HepG2 (cell line): ENCODE data around the gene BRIP1. TPM values are rescaled to one million over a fixed set of nuclear protein-coding genes. Genes with fewer than 3 reads are reported as not detected.

Source experiments
- ATAC-seq: fragments of 200-7000 bp; cut with Tn5 transposase; 3 replicates; pipeline ENCODE4 v1.9.1; 2020; ENCODE audit warnings: mild to moderate bottlenecking, moderate library complexity
- BruUV-seq: library from RNA; stranded (reverse); fragments of 400-500 nt; replicated peaks from 2 replicates; lab custom pipeline; 2021; lab: Mats Ljungman, UMichigan
- CTCF ChIA-PET: fragments of 300-600 bp; formaldehyde crosslinking; extraction: SDS; loops from one replicate; lab custom pipeline; 2021; ENCODE audit warnings: low total read pairs, inconsistent platforms, low intra/inter-chr PET ratio; lab: Yijun Ruan, JAX
- POLR2A ChIA-PET: fragments of 350-600 bp; sonication (Branson Sonifier 250); formaldehyde crosslinking; loops from one replicate; lab custom pipeline; 2020; ENCODE audit warnings: antibody characterized with exemption, inconsistent platforms; lab: Yijun Ruan, JAX
- DNase-seq: peaks from one replicate; pipeline ENCODE4 v3.0.0-alpha.2; 2015; ENCODE audit warnings: low spot score
- FAIRE-seq: peaks from 3 replicates; lab custom pipeline; 2011; peaks lifted over from hg19 to GRCh38; lab: Jason Lieb, UNC
- H2AFZ ChIP-seq: one replicate; pipeline ENCODE4 v1.6.1; 2011; ENCODE audit warnings: low read length, inconsistent platforms
- H3K27ac ChIP-seq: fragments of 300-600 bp; 3 replicates; pipeline ENCODE4 v1.8.0; 2011; ENCODE audit warnings: mixed run types, mild to moderate bottlenecking, mixed read lengths, low read length, inconsistent platforms; ENCODE audit not compliant: insufficient read depth; ENCODE audit errors: extremely low read length
- H3K27me3 ChIP-seq, 2 experiments: fragments of 200-600 bp in 1 of 2; 2 replicates in 1 of 2; 3 replicates in 1 of 2; pipeline versions ENCODE4 v1.6.0 to v1.8.0; 2011; ENCODE audit warnings: low read length in 2 of 2, mild to moderate bottlenecking in 2 of 2, moderate library complexity in 2 of 2, inconsistent platforms in 1 of 2; ENCODE audit not compliant: insufficient read depth in 2 of 2, control insufficient read depth in 1 of 2
- H3K36me3 ChIP-seq, 2 experiments: fragments of 200-600 bp in 1 of 2; replicated peaks in 1 of 2; 2 replicates in 1 of 2; 3 replicates in 1 of 2; pipeline versions ENCODE4 v1.5.1 to v1.8.0; 2011; ENCODE audit warnings: low read length in 2 of 2, inconsistent platforms in 1 of 2; ENCODE audit not compliant: insufficient read depth in 2 of 2, control insufficient read depth in 1 of 2
- H3K4me1 ChIP-seq: 2 replicates; pipeline ENCODE4 v1.5.1; 2012; ENCODE audit warnings: low read length, inconsistent platforms; ENCODE audit not compliant: insufficient read depth
- H3K4me2 ChIP-seq: 2 replicates; pipeline ENCODE4 v1.6.0; 2011; ENCODE audit warnings: low read depth, low read length, inconsistent platforms
- H3K4me3 ChIP-seq, 3 experiments: fragments of 200-600 bp in 1 of 3; sonication (generic), shearing (Covaris generic) in 1 of 3; replicated peaks in 1 of 3; 2 replicates each; pipeline ENCODE4 v1.5.1; 2011 to 2016; ENCODE audit warnings: low read length in 3 of 3, inconsistent platforms in 2 of 3, low read depth in 2 of 3, mild to moderate bottlenecking in 2 of 3, control low read depth in 1 of 3, mixed read lengths in 1 of 3; ENCODE audit not compliant: insufficient read depth in 1 of 3
- H3K79me2 ChIP-seq: one replicate; pipeline ENCODE4 v1.6.1; 2011; ENCODE audit warnings: low read length, inconsistent platforms; ENCODE audit not compliant: insufficient read depth
- H3K9ac ChIP-seq: 2 replicates; pipeline ENCODE4 v1.6.0; 2011; ENCODE audit warnings: mild to moderate bottlenecking, low read depth, low read length, inconsistent platforms; ENCODE audit not compliant: insufficient read depth
- H3K9me3 ChIP-seq: 2 replicates; pipeline ENCODE4 v1.5.1; 2012; ENCODE audit warnings: mild to moderate bottlenecking, low read length
- H4K20me1 ChIP-seq: 2 replicates; pipeline ENCODE4 v1.6.0; 2011; ENCODE audit warnings: inconsistent platforms, mild to moderate bottlenecking, low read length, moderate library complexity; ENCODE audit not compliant: insufficient read depth
- CC2D1A ChIP-seq: sonication (generic); formaldehyde crosslinking; IDR thresholded peaks from 2 replicates; pipeline ENCODE4 v1.8.1; 2023; ENCODE audit warnings: mild to moderate bottlenecking, missing genetic modification reagents
- FOXK2 ChIP-seq: fragments of 450-650 bp; IDR thresholded peaks from 2 replicates; pipeline ENCODE4 v1.6.1; 2016
- MED8 ChIP-seq: sonication (generic); formaldehyde crosslinking; IDR thresholded peaks from 2 replicates; pipeline ENCODE4 v1.8.1; 2023; ENCODE audit warnings: mild to moderate bottlenecking, missing genetic modification reagents; ENCODE audit not compliant: insufficient replicate concordance
- NFIB ChIP-seq: sonication (generic); formaldehyde crosslinking; IDR thresholded peaks from 2 replicates; pipeline ENCODE4 v1.9.0; 2021; ENCODE audit warnings: missing genetic modification reagents, mild to moderate bottlenecking, borderline replicate concordance
- PREB ChIP-seq: sonication (generic); formaldehyde crosslinking; IDR thresholded peaks from 2 replicates; pipeline ENCODE4 v1.4.0; 2020; ENCODE audit warnings: missing genetic modification reagents
- SETDB1 ChIP-seq: sonication (generic); formaldehyde crosslinking; IDR thresholded peaks from 2 replicates; pipeline ENCODE4 v1.5.1; 2020; ENCODE audit warnings: missing genetic modification reagents, mild to moderate bottlenecking, borderline replicate concordance
- SRF ChIP-seq: IDR thresholded peaks from 2 replicates; pipeline ENCODE4 v1.6.1; 2011; ENCODE audit warnings: mild to moderate bottlenecking, low read depth, low read length, moderate library complexity
- ZNF256 ChIP-seq: sonication (generic); formaldehyde crosslinking; conservative IDR thresholded peaks from 2 replicates; pipeline ENCODE4 v1.4.0; 2020; ENCODE audit warnings: missing genetic modification reagents
- ZNF33A ChIP-seq: sonication (generic); formaldehyde crosslinking; IDR thresholded peaks from 2 replicates; pipeline ENCODE4 v1.5.1; 2020; ENCODE audit warnings: missing genetic modification reagents, mild to moderate bottlenecking, moderate library complexity, borderline replicate concordance
- ZNF562 ChIP-seq: sonication (generic); formaldehyde crosslinking; IDR thresholded peaks from 2 replicates; pipeline ENCODE4 v1.8.0; 2022; ENCODE audit warnings: missing genetic modification reagents, borderline replicate concordance
- ZNF567 ChIP-seq: sonication (generic); formaldehyde crosslinking; IDR thresholded peaks from 2 replicates; pipeline ENCODE4 v1.8.1; 2023; ENCODE audit warnings: mild to moderate bottlenecking, missing genetic modification reagents, borderline replicate concordance
- ZNF598 ChIP-seq: sonication (generic); formaldehyde crosslinking; IDR thresholded peaks from 2 replicates; pipeline ENCODE4 v1.5.1; 2020; ENCODE audit warnings: mild to moderate bottlenecking, missing genetic modification reagents, borderline replicate concordance
- ZNF761 ChIP-seq: sonication (generic); formaldehyde crosslinking; conservative IDR thresholded peaks from 2 replicates; pipeline ENCODE4 v1.4.0; 2020; ENCODE audit warnings: mild to moderate bottlenecking, missing genetic modification reagents
- WGBS: methylation state at CpG from one replicate; pipeline ENCODE4 v1.1.6; 2017; ENCODE audit warnings: low lambda C conversion rate; 5-methylcytosine and 5-hydroxymethylcytosine counted together
- in situ Hi-C: cut with HindIII; loops from 2 replicates; pipeline ENCODE4 v1.10.0; 2017; ENCODE audit warnings: low pct_unique_long_range_greater_than_20kb; ENCODE audit not compliant: extremely low pct_ligation_motif_present
- intact Hi-C: fragments of 100-400 bp; cut with micrococcal nuclease; formaldehyde crosslinking; loops from one replicate; pipeline ENCODE4 v1.10.0; 2022; ENCODE audit not compliant: unreplicated experiment
- polyA plus RNA-seq, 8 experiments: library from polyadenylated mRNA; depleted of rRNA in 3 of 8; stranded (reverse) in 7 of 8; unstranded in 1 of 8; fragments of >200 nt; fragmentation: Illumina TruSeq in 4 of 8; extraction: Trizol in 4 of 8; gene quantifications; 2 replicates each; pipeline versions ENCODE4 v1.2.1 to v1.2.3, GENCODE V29; 2011 to 2016; ENCODE audit warnings: low read depth in 4 of 8, missing spikeins in 1 of 8, mixed read lengths in 1 of 8; ENCODE audit not compliant: insufficient read depth in 1 of 8
- total RNA-seq, 5 experiments: library from RNA; depleted of rRNA; stranded (reverse); fragments of >200 nt; fragmentation: Illumina TruSeq; extraction: Trizol; gene quantifications; 2 replicates each; pipeline ENCODE4 v1.2.3, GENCODE V29; 2016; ENCODE audit warnings: low read depth in 1 of 5
- TF ChIP-seq, protein P1 (sequence below): sonication (generic); formaldehyde crosslinking; IDR thresholded peaks from 2 replicates; pipeline ENCODE4 v1.8.0; 2022; ENCODE audit warnings: mild to moderate bottlenecking, missing genetic modification reagents, moderate library complexity

Gene BRIP1
- total and polyA plus RNA-seq, 2 of the 13 experiments (the other 11 are each of a cell fraction or from before 2014, with no cell fraction given): 3.8 to 27.7 TPM

- no peaks in the 10 kb centered on the region for H4K20me1 ChIP-seq
- ChIA-PET POLR2A (no interaction called here), CTCF (no interaction called here)
- H3K79me2 ChIP-seq: no peaks in the 10 kb centered on the region
- WGBS: 97% methylated on average over 1 of the region's 1 CpG
- FAIRE-seq (no peak), DNase-seq (no peak), ATAC-seq (no peak)
- no peak overlapping the region for H3K4me3 ChIP-seq
- TF ChIP-seq CC2D1A (CRISPR knock-in tag) (no peak), SRF (no peak), MED8 (CRISPR knock-in tag) (no peak), NFIB (CRISPR knock-in tag) (no peak), FOXK2 (no peak), ZNF256 (CRISPR knock-in tag) (no peak), PREB (no peak), SETDB1 (CRISPR knock-in tag) (no peak), ZNF567 (CRISPR knock-in tag) (no peak), ZNF33A (CRISPR knock-in tag) (no peak), ZNF761 (no peak), ZNF598 (CRISPR knock-in tag) (no peak), ZNF562 (CRISPR knock-in tag) (no peak)
- TF ChIP-seq, protein P1, sequence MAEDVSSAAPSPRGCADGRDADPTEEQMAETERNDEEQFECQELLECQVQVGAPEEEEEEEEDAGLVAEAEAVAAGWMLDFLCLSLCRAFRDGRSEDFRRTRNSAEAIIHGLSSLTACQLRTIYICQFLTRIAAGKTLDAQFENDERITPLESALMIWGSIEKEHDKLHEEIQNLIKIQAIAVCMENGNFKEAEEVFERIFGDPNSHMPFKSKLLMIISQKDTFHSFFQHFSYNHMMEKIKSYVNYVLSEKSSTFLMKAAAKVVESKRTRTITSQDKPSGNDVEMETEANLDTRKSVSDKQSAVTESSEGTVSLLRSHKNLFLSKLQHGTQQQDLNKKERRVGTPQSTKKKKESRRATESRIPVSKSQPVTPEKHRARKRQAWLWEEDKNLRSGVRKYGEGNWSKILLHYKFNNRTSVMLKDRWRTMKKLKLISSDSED (CRISPR knock-in tag): no peak
- H3K27ac ChIP-seq: no peak overlapping the region
- no peak overlapping the region for H3K4me2 ChIP-seq
- H3K9me3 ChIP-seq: no peaks in the 10 kb centered on the region
- H3K27me3 ChIP-seq: no peaks in the 10 kb centered on the region
- no peaks in the 10 kb centered on the region; a peak in 3 of 5 replicates for H3K36me3 ChIP-seq
- H3K9ac ChIP-seq: no peak overlapping the region
- no TSS peak for BruUV-seq
- intact Hi-C loops: no loop called here
- in situ Hi-C loops: loop anchor here (25.0 kb wide), 1 partner anchor 816 kb away; no protein-coding TSS in a partner anchor
- no peaks in the 10 kb centered on the region for H3K4me1 ChIP-seq
- H2AFZ ChIP-seq: no peak overlapping the region
These were observed 34.6 kb downstream of the BRIP1 start for GRCh38 chr17:61828694-61829093.
